BJ (cell line): ENCODE results near the gene ANO10. TPM values are rescaled to one million over a fixed set of nuclear protein-coding genes. Genes with fewer than 3 reads are reported as not detected.
"Not testable (repeated sequence)": the region's sequence is repeated elsewhere in the genome, so short reads cannot be mapped to it uniquely, and the experiment has no call there.

ENCODE experiments used
- CTCF ChIA-PET: fragments of 350-600 bp; formaldehyde crosslinking; extraction: SDS; loops from one replicate; lab custom pipeline; 2021; ENCODE audit warnings: antibody characterized with exemption, inconsistent platforms; lab: Yijun Ruan, JAX
- POLR2A ChIA-PET: fragments of 300-600 bp; sonication (Branson Sonifier 250); formaldehyde crosslinking; extraction: SDS; loops from one replicate; lab custom pipeline; 2021; ENCODE audit warnings: antibody characterized with exemption; lab: Charles Lee
- DNase-seq: peaks from one replicate; pipeline ENCODE4 v3.0.0-alpha.2; 2011; ENCODE audit warnings: low read depth
- H3K27me3 ChIP-seq: 2 replicates; pipeline ENCODE4 v1.6.0; 2011; ENCODE audit warnings: low read length; ENCODE audit not compliant: control insufficient read depth, insufficient read depth
- H3K36me3 ChIP-seq: 2 replicates; pipeline ENCODE4 v1.5.1; 2011; ENCODE audit warnings: low read length; ENCODE audit not compliant: control insufficient read depth, insufficient read depth
- H3K4me3 ChIP-seq: 2 replicates; pipeline ENCODE4 v1.5.1; 2011; ENCODE audit warnings: low read depth, mild to moderate bottlenecking, control low read depth, low read length
- CTCF ChIP-seq: IDR thresholded peaks from 2 replicates; pipeline ENCODE4 v1.5.1; 2011; ENCODE audit warnings: low read depth, mild to moderate bottlenecking, control low read depth, inconsistent platforms, low read length, moderate library complexity; ENCODE audit not compliant: insufficient read depth
- polyA plus RNA-seq: library from polyadenylated mRNA; depleted of rRNA; stranded (reverse); fragments of >200 nt; gene quantifications from 2 replicates; pipeline ENCODE4 v1.2.3, GENCODE V29; 2011

Gene ANO10
- polyA plus RNA-seq, 1 experiment = 36.6 TPM

- POLR2A ChIA-PET = no interaction called here
- no peak for TF ChIP-seq CTCF
- CTCF ChIA-PET = no interaction called here
Observed at GRCh38 chr3:43362961-43363360, 258.9 kb downstream of the ANO10 start.

GRCh38 chr3:43362183-43362582, 259.6 kb downstream of the ANO10 start:
- DNase-seq = no peak
- ChIA-PET POLR2A (no interaction called here), CTCF (no interaction called here)
- H3K4me3 ChIP-seq = no peak overlapping the region
- H3K27me3 ChIP-seq = no peaks in the 10 kb centered on the region
- no peak for TF ChIP-seq CTCF
- no peaks in the 10 kb centered on the region; the same call in none of the 2 replicates for H3K36me3 ChIP-seq

More at GRCh38 chr3:43362961-43363360, 258.9 kb downstream of the ANO10 start:
- Histone ChIP-seq H3K27me3 (no peaks in the 10 kb centered on the region), H3K36me3 (no peaks in the 10 kb centered on the region; the same call in none of the 2 replicates), H3K4me3 (no peak overlapping the region)
- no peak for DNase-seq

- Histone ChIP-seq H3K36me3 (no peaks in the 10 kb centered on the region; the same call in none of the 2 replicates), H3K27me3 (no peaks in the 10 kb centered on the region), H3K4me3 (no peak overlapping the region)
- TF ChIP-seq CTCF = no peak
- no peak for DNase-seq
- ChIA-PET POLR2A (no interaction called here), CTCF (interaction anchor here (0.9 kb wide), 1 partner anchor 10 kb away, joined by 3 read pairs; no protein-coding TSS in a partner anchor)
Observed at GRCh38 chr3:43361077-43361476, 260.7 kb downstream of the ANO10 start.

DNA sequence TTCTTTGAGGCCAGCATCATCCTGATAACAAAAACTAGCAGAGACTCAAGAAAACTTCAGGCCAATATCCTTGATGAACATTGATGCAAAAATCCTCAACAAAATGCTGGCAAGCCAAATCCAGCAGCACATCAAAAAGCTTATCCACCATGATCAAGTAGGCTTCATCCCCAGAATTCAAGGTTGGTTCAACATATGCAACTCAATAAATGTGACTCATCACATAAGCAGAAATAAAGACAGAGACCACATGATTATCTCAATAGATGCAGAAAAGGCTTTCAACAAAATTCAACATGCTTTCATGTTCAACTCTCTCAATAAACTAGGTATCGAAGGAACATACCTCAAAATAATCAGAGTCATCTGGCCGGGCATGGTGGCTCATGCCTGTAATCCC, 265.8 kb downstream of the ANO10 start:
- DNase-seq, CTCF ChIA-PET, POLR2A ChIA-PET, H3K36me3 ChIP-seq, H3K4me3 ChIP-seq, H3K27me3 ChIP-seq: not testable (repeated sequence)

DNA sequence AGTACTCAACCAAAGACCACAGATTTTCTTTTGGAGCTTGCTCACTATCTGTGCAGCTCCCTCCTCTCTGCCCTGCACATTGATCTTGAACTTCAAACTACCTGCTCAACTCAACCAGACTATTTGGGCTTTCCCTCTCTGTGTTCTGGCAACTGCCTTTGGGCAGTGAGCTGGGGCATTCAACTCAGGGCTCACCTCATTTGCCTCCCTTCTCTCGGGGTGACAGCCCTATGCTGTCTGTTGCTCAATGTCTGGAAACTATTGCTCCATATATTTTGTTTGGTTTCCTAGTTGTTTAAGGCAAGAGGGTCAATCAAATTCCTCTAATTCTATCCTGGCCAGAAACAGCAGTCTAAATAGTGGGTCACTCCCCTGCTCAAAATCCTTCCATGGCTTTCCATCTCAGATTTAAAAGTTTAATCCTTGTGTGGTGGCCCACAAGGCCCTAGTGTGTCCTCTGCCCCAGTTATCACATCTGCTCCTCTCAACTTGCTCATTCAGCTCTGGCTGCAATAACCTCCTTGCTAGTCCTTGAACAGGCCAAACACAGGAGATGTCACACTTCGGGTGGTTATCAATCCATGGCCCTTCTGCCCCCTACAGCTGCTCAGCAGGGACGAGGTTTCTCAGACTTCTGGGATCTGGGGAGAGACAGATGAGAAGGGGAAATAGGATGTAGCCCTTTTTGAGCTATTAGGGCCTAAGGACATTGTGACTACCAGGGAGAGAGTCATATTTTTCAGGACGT, 267.7 kb downstream of the ANO10 start:
- no peak for DNase-seq
- POLR2A ChIA-PET = no interaction called here

More for the DNA sequence above, 267.7 kb downstream of the ANO10 start:
- H3K4me3 ChIP-seq = no peak overlapping the region
- CTCF ChIA-PET = interaction anchor here (0.9 kb wide), 1 partner anchor 11 kb away, joined by 3 read pairs; no protein-coding TSS in a partner anchor
- no peaks in the 10 kb centered on the region for H3K36me3 ChIP-seq
- H3K27me3 ChIP-seq = no peaks in the 10 kb centered on the region
- TF ChIP-seq CTCF = no peak
